Transverse colon (tissue), 4 donors: ENCODE data around the gene CFI. TPM values are rescaled to one million over a fixed set of nuclear protein-coding genes. Genes with fewer than 3 reads are reported as not detected.
A peak's percentile ranks its signal among the peaks of the same experiment; 100 is the strongest.

Experiments
- DNase-seq: peaks from one replicate; pipeline ENCODE4 v3.0.0-alpha.2; 2019
- H3K27ac ChIP-seq, 4 donors: fragments of 200-600 bp; sonication (generic); 2 replicates each; pipeline ENCODE4 v1.5.1; 2016 to 2018; ENCODE audit warnings: inconsistent platforms in 4 of 4
- H3K27me3 ChIP-seq: fragments of 200-600 bp; sonication (generic); 2 replicates; pipeline ENCODE4 v1.5.1; 2017; ENCODE audit warnings: inconsistent platforms
- H3K36me3 ChIP-seq, 4 donors: fragments of 200-600 bp; sonication (generic); 2 replicates each; pipeline ENCODE4 v1.5.1; 2017 to 2019; ENCODE audit warnings: inconsistent platforms in 4 of 4
- H3K4me1 ChIP-seq, 4 donors: fragments of 200-600 bp; sonication (generic); 2 replicates each; pipeline ENCODE4 v1.5.1; 2017 to 2020; ENCODE audit warnings: inconsistent platforms in 4 of 4
- H3K4me3 ChIP-seq, 4 donors: fragments of 200-600 bp; sonication (generic); 1 replicate in 1 of 4; 2 replicates in 3 of 4; pipeline versions ENCODE4 v1.5.1 to v1.6.1; 2017 to 2019; ENCODE audit warnings: inconsistent platforms in 4 of 4
- H3K9me3 ChIP-seq, 2 donors: fragments of 200-600 bp; sonication (generic); 2 replicates each; pipeline ENCODE4 v1.5.1; 2017 to 2019; ENCODE audit warnings: inconsistent platforms in 2 of 2
- CTCF ChIP-seq, 5 experiments: fragments of 200-600 bp in 3 of 5; fragments of 450-650 bp in 2 of 5; sonication (generic) in 3 of 5; IDR thresholded peaks; 1 replicate in 2 of 5; 2 replicates in 3 of 5; pipeline ENCODE4 v1.5.1; 2016 to 2017; ENCODE audit warnings: antibody characterized with exemption in 5 of 5, inconsistent platforms in 3 of 5, mild to moderate bottlenecking in 2 of 5, moderate library complexity in 1 of 5
- EP300 ChIP-seq: sonication (generic); formaldehyde crosslinking; IDR thresholded peaks from one replicate; pipeline ENCODE4 v1.6.1; 2017; ENCODE audit warnings: antibody characterized with exemption, low read depth
- POLR2A ChIP-seq: fragments of 450-650 bp; IDR thresholded peaks from one replicate; pipeline ENCODE4 v1.6.1; 2016; ENCODE audit warnings: antibody characterized with exemption, mild to moderate bottlenecking, moderate library complexity
- POLR2AphosphoS5 ChIP-seq, 3 donors: sonication (generic); formaldehyde crosslinking; IDR thresholded peaks; one replicate each; pipeline ENCODE4 v1.6.1; 2016; ENCODE audit warnings: antibody characterized with exemption in 3 of 3
- WGBS, 2 donors: methylation state at CpG; one replicate each; pipeline ENCODE4 v1.1.5; 2018; ENCODE audit warnings: low coverage in 1 of 2; 5-methylcytosine and 5-hydroxymethylcytosine counted together
- in situ Hi-C, 4 donors: fragments of 200-750 bp; cut with MboI; loops; one replicate each; pipeline versions ENCODE4 v1.15.0 to v1.15.1; 2017; ENCODE audit warnings: low sequenced_read_pairs in 3 of 4, low pct_ligation_motif_present in 1 of 4, low pct_unique_long_range_greater_than_20kb in 1 of 4
- intact Hi-C: fragments of 100-400 bp; cut with DNase I; formaldehyde crosslinking; loops from one replicate; pipeline ENCODE4 v1.15.1; 2023; ENCODE audit warnings: low total_unique reads
- total RNA-seq, 4 donors: library from RNA; depleted of rRNA; stranded (reverse); fragments of >200 nt; gene quantifications; one replicate each; pipeline ENCODE4 v1.1.0, GENCODE V29; 2016

CFI gene
- total RNA-seq, 4 donors from 2014 or later: 1.9 to 5.6 (median 4.1) TPM; not detected in 1

GRCh38 chr4:109826719-109827118 lies 24.9 kb upstream of the CFI start:
- no peaks in the 10 kb centered on the region for H3K4me1 ChIP-seq
- H3K4me3 ChIP-seq: no peak overlapping the region
- in situ Hi-C loops (no loop called here), intact Hi-C loops (no loop called here)
- H3K27me3 ChIP-seq: no peaks in the 10 kb centered on the region
- peaks cover 0 to 42% (median 18%) of the 10 kb centered on the region in 4 donors for H3K36me3 ChIP-seq
- no peak overlapping the region for H3K27ac ChIP-seq
- H3K9me3 ChIP-seq: no peaks in the 10 kb centered on the region
- DNase-seq: no peak
- peak; percentile 40 to 58 (median 47) for TF ChIP-seq CTCF (IDR thresholded peaks at IDR 0.05)
- TF ChIP-seq POLR2AphosphoS5 (IDR thresholded peaks at IDR 0.05): no peak

DNA sequence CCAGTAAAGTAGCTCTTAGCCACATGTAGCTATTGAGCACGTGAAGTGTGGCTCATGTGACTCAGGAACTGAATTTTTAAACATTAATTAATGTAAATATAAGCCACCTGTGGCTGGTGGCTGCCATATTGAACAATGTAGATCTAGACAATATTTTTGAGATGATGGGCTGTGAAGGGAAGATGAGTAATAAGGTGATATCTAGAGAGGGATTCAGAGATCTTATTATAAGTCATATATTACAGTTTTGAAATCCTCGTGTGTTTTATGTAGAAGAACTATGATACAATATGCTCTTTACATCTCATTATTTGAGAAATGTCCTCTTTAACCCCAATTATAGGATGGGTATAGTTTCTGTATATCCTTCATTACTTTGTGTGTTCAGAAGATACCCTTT lies 19.4 kb upstream of the CFI start:
- Histone ChIP-seq H3K9me3 (no peaks in the 10 kb centered on the region), H3K4me1 (peaks cover 9 to 16% (median 14%) of the 10 kb centered on the region in 4 donors), H3K4me3 (no peak overlapping the region), H3K27me3 (no peaks in the 10 kb centered on the region), H3K36me3 (peaks cover 0 to 39% (median 19%) of the 10 kb centered on the region in 4 donors), H3K27ac (no peak overlapping the region)
- 59 to 63% methylated on average over 2 of the region's 2 CpGs for whole genome bisulfite sequencing, 2 donors
- in situ Hi-C loops (loop anchor here in 3 of 4 donors (25.0 kb wide), 4 partner anchors 109 to 1184 kb away; partner anchors contain the start of genes CASP6 (in 2 of the 3) and MCUB (in 1 of the 3)), intact Hi-C loops (no loop called here)
- TF ChIP-seq EP300 (no peak), CTCF (IDR thresholded peaks at IDR 0.05) (no peak), POLR2AphosphoS5 (IDR thresholded peaks at IDR 0.05) (no peak), POLR2A (no peak)
- no peak for DNase-seq

DNA sequence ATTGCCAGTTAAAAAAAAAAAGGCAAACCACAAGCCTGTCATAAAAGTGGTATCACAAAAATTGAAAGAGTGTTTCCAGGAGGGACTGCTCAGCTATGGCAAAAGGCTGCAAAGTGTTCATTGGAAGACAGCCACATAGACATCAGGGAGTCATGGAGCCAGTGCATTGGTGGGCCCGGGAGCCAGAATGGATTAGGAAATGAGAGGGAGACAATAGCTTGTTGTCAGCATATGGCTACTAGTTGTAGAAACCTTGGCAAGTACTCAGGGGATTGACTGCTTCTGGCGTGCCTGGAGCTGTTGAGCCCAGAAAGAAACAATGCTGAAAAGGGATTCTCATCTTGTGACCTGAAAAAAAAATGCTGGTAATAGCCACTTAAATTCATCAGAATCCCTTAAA lies 18.8 kb upstream of the CFI start:
- H3K9me3 ChIP-seq: no peaks in the 10 kb centered on the region
- no peak for DNase-seq
- H3K4me1 ChIP-seq: peaks cover 9 to 19% (median 16%) of the 10 kb centered on the region in 4 donors
- in situ Hi-C loops: loop anchor here in 3 of 4 donors (25.0 kb wide), 4 partner anchors 108 to 1183 kb away; partner anchors contain the start of genes CASP6 (in 2 of the 3) and MCUB (in 1 of the 3)
- H3K27me3 ChIP-seq: no peaks in the 10 kb centered on the region
- TF ChIP-seq EP300: no peak
- TF ChIP-seq POLR2A: no peak
- no peak for TF ChIP-seq CTCF (IDR thresholded peaks at IDR 0.05)
- no peak for TF ChIP-seq POLR2AphosphoS5 (IDR thresholded peaks at IDR 0.05)
- 63 to 84% methylated on average over 2 of the region's 2 CpGs for WGBS, 2 donors
- no peak overlapping the region for H3K4me3 ChIP-seq
- peaks cover 0 to 35% (median 18%) of the 10 kb centered on the region in 4 donors for H3K36me3 ChIP-seq
- H3K27ac ChIP-seq: no peak overlapping the region
- intact Hi-C loops: no loop called here

DNA sequence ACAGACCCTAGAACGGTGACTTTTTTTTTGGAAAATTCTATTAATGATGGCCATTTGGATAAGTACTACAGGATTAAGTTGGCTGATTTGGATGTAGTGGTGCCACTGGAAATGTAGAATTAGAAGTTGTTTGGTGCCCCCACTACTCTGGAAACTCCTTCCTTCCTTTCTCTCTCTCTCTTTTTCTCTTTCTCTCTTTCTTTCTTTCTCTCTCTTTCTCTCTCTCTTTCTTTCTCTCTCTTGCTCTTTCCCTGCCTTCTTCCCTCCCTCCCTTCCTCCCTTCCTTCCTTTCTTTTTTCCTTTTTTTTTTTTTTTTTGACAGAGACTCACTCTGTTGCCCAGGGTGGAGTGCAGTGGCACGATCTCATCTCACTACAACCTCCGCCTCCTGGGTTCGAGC lies 16.5 kb upstream of the CFI start:
- no peak overlapping the region for H3K4me3 ChIP-seq
- no peaks in the 10 kb centered on the region for H3K9me3 ChIP-seq
- 96 to 100% methylated on average over 2 to 4 of the region's 4 CpGs for WGBS, 2 donors
- in situ Hi-C loops (loop anchor here (10.0 to 25.0 kb wide), 6 partner anchors 93 to 1181 kb away; partner anchors contain the start of genes CASP6 (in 2 of the 4) and MCUB (in 1 of the 4)), intact Hi-C loops (loop anchor here (10.0 kb wide), 2 partner anchors 113 to 393 kb away; partner anchors contain the start of gene CASP6)
- no peak for DNase-seq
- no peak overlapping the region for H3K27ac ChIP-seq
- peaks cover 0 to 12% (median 6%) of the 10 kb centered on the region in 4 donors for H3K36me3 ChIP-seq
- H3K27me3 ChIP-seq: no peaks in the 10 kb centered on the region
- TF ChIP-seq POLR2A: no peak
- no peak for TF ChIP-seq CTCF (IDR thresholded peaks at IDR 0.05)
- TF ChIP-seq EP300: no peak
- no peak for TF ChIP-seq POLR2AphosphoS5 (IDR thresholded peaks at IDR 0.05)
- H3K4me1 ChIP-seq: peaks cover 9 to 30% (median 21%) of the 10 kb centered on the region in 4 donors
